Stimulated activated CD8-positive, alpha-beta memory T cell treated with anti-CD3 and anti-CD28 coated beads, Interleukin-15, amount 100 ng/mL, for 4 hours (primary cell): Measurements from ENCODE around the gene BBS5.

Experiments
- DNase-seq, 2 donors: peaks; one replicate each; pipeline ENCODE4 v3.0.0-alpha.2; 2020; ENCODE audit warnings: low read depth in 2 of 2

BBS5 gene

DNA sequence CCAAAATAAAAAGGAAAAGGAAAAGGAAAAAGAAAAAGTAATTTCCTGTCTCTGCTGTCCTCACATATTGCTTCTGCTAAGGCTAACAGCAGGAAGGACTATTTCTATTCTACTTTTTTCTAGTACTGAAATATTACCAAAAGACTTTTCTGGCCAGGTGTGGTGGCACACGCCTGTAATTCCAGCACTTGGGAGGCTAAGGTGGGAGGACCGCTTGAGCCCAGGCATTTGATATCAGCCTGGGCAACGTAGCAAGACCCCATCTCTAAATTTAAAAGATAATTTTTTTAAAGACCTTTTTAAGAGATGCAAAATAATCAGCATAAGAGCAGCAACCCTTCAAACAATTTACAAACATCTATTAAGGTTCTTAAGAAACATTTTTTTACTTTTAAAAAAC lies 63.1 kb downstream of the BBS5 start:
- no peak for DNase-seq

DNA sequence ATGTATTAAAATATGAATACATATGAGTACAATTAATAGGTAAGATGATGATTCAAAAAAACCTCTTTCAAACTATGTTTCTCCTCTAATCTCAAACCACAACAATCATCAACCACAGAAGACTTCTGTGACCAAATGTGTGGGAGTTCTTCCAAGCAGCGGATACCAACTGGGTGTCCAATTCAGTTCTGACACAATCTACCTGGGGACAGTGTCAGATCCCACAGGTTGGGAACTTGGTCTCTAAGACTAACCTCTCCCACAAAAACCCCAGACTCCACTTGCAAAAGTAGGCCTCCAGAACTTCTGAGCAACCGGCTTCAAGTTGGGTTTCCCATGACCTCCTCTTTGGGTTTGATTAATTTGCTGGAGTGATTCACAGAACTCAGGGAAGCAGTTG lies 67.5 kb downstream of the BBS5 start:
- DNase-seq: no peak
